ENCODE results near the gene STX1B. TPM values are rescaled to one million over a fixed set of nuclear protein-coding genes. Genes with fewer than 3 reads are reported as not detected.
A peak's percentile ranks its signal among the peaks of the same experiment; 100 is the strongest.

Gene STX1B
- total and polyA plus RNA-seq, 4 donors, result 0.09 to 1.2 (median 0.51) TPM

DNA sequence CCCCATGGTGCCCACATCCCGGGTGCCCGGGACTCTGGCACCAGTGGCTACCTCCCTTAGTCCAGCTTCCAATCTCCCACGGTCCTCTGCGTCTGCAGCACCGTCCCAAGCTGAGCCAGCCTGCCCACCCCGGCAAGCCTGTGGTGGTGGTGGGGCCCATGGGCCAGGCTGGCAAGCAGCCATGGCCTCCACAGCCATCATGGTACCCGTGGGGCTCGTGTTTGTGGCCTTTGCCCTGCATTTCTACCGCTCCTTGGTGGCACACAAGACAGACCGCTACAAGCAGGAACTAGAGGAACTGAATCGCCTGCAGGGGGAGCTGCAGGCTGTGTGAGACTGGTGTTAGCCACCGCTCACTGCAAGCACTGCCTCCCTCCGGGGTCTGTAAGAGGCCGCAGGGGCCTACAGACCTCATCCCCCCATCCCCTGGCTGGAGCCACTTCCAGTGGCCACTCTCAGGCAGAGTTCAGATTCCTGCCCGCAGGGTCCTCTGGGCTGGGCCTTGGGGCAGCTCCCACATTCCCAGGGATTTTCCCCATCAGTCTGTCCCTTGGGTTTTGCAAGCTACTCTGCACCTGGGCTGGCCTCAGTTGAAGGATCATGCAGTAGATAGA is 56.8 kb downstream of the STX1B start:
- Histone ChIP-seq H3K4me3 (ENCODE audit: low read depth in 1 of 3, low read length in 3 of 3) (no peak overlapping the region), H3K27me3 (ENCODE audit: control insufficient read depth in 4 of 4, insufficient read depth in 4 of 4, low read length in 3 of 4) (no peaks in the 10 kb centered on the region), H3K9me3 (ENCODE audit: control insufficient read depth in 4 of 4, low read length in 3 of 4) (no peaks in the 10 kb centered on the region), H3K36me3 (ENCODE audit: control insufficient read depth in 4 of 4, insufficient read depth in 3 of 4, low read depth in 1 of 4, low read length in 3 of 4) (no peaks in the 10 kb centered on the region), H3K27ac (ENCODE audit: low read depth in 1 of 2, low read length in 2 of 2) (peak overlapping the region in 1 of 2 donors; percentile 31), H3K4me1 (ENCODE audit: control insufficient read depth in 4 of 4, insufficient read depth in 4 of 4, low read length in 3 of 4) (peaks cover 17 to 71% (median 57%) of the 10 kb centered on the region in 4 donors), H3K9ac (ENCODE audit: low read depth in 1 of 2, low read length in 2 of 2) (no peak overlapping the region)
- TF ChIP-seq MAX (IDR thresholded peaks at IDR 0.05) (no peak), HNF4G (IDR thresholded peaks at IDR 0.05) (no peak), EGR1 (IDR thresholded peaks at IDR 0.05; ENCODE audit: low read depth in 2 of 2) (no peak), REST (IDR thresholded peaks at IDR 0.05) (no peak), ATF3 (IDR thresholded peaks at IDR 0.05) (no peak), RAD21 (IDR thresholded peaks at IDR 0.05) (peak; percentile 15 to 61), CTCF (IDR thresholded peaks at IDR 0.05; ENCODE audit: low read depth, low read length, missing input control) (peak; percentile 37), YY1 (IDR thresholded peaks at IDR 0.05) (no peak), SP1 (IDR thresholded peaks at IDR 0.05) (no peak), GABPA (IDR thresholded peaks at IDR 0.05 in 1 of 2, conservative IDR thresholded peaks at IDR 0.05 in 1 of 2) (no peak), FOXA2 (IDR thresholded peaks at IDR 0.05) (no peak), JUND (IDR thresholded peaks at IDR 0.05) (no peak), RXRA (IDR thresholded peaks at IDR 0.05) (no peak)
- peak; percentile 74 for DNase-seq (ENCODE audit: low spot score)
- WGBS, result 51% methylated on average over 15 of the region's 15 CpGs

DNA sequence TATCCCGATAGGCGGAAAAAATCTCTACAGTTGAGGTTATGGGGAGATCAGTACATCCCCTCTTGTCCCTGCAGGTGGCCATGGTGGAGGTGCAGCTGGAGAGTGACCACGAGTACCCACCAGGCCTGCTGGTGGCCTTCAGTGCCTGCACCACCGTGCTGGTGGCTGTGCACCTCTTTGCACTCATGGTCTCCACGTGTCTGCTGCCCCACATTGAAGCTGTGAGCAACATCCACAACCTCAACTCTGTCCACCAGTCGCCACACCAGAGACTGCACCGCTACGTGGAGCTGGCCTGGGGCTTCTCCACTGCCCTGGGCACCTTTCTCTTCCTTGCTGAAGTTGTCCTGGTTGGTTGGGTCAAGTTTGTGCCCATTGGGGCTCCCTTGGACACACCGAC is 57.3 kb downstream of the STX1B start:
- Histone ChIP-seq H3K27me3 (ENCODE audit: control insufficient read depth in 4 of 4, insufficient read depth in 4 of 4, low read length in 3 of 4) (no peaks in the 10 kb centered on the region), H3K4me3 (ENCODE audit: low read depth in 1 of 3, low read length in 3 of 3) (no peak overlapping the region), H3K4me1 (ENCODE audit: control insufficient read depth in 4 of 4, insufficient read depth in 4 of 4, low read length in 3 of 4) (peaks cover 21 to 68% (median 55%) of the 10 kb centered on the region in 4 donors), H3K27ac (ENCODE audit: low read depth in 1 of 2, low read length in 2 of 2) (peak overlapping the region in 1 of 2 donors; percentile 31), H3K9me3 (ENCODE audit: control insufficient read depth in 4 of 4, low read length in 3 of 4) (no peaks in the 10 kb centered on the region), H3K9ac (ENCODE audit: low read depth in 1 of 2, low read length in 2 of 2) (no peak overlapping the region), H3K36me3 (ENCODE audit: control insufficient read depth in 4 of 4, insufficient read depth in 3 of 4, low read depth in 1 of 4, low read length in 3 of 4) (no peaks in the 10 kb centered on the region)
- WGBS, result 87% methylated on average over 9 of the region's 9 CpGs
- no peak for DNase-seq (ENCODE audit: low spot score)
- no peak for TF ChIP-seq ATF3 (IDR thresholded peaks at IDR 0.05)
- TF ChIP-seq CTCF (IDR thresholded peaks at IDR 0.05; ENCODE audit: low read depth, low read length, missing input control), result no peak
- TF ChIP-seq YY1 (IDR thresholded peaks at IDR 0.05), result no peak
- TF ChIP-seq RAD21 (IDR thresholded peaks at IDR 0.05), result no peak
- TF ChIP-seq RXRA (IDR thresholded peaks at IDR 0.05), result no peak
- no peak for TF ChIP-seq REST (IDR thresholded peaks at IDR 0.05)
- TF ChIP-seq, protein P1, sequence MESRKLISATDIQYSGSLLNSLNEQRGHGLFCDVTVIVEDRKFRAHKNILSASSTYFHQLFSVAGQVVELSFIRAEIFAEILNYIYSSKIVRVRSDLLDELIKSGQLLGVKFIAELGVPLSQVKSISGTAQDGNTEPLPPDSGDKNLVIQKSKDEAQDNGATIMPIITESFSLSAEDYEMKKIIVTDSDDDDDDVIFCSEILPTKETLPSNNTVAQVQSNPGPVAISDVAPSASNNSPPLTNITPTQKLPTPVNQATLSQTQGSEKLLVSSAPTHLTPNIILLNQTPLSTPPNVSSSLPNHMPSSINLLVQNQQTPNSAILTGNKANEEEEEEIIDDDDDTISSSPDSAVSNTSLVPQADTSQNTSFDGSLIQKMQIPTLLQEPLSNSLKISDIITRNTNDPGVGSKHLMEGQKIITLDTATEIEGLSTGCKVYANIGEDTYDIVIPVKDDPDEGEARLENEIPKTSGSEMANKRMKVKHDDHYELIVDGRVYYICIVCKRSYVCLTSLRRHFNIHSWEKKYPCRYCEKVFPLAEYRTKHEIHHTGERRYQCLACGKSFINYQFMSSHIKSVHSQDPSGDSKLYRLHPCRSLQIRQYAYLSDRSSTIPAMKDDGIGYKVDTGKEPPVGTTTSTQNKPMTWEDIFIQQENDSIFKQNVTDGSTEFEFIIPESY (IDR thresholded peaks at IDR 0.05), result no peak
- no peak for TF ChIP-seq NR2F2 (IDR thresholded peaks at IDR 0.05)
- no peak for TF ChIP-seq MAX (IDR thresholded peaks at IDR 0.05)
- TF ChIP-seq GABPA (IDR thresholded peaks at IDR 0.05 in 1 of 2, conservative IDR thresholded peaks at IDR 0.05 in 1 of 2), result no peak
- no peak for TF ChIP-seq JUND (IDR thresholded peaks at IDR 0.05)
- TF ChIP-seq SP1 (IDR thresholded peaks at IDR 0.05), result no peak
